Suprapubic skin (tissue), 4 donors: ENCODE data around the gene TRIM52. TPM values are rescaled to one million over a fixed set of nuclear protein-coding genes. Genes with fewer than 3 reads are reported as not detected.
A peak's percentile ranks its signal among the peaks of the same experiment; 100 is the strongest.

Source experiments
- DNase-seq, 2 donors: peaks; one replicate each; pipeline ENCODE4 v3.0.0-alpha.2; 2019; ENCODE audit warnings: low spot score in 2 of 2
- H3K27ac ChIP-seq: fragments of 200-600 bp; sonication (generic); one replicate; pipeline ENCODE4 v1.5.1; 2019
- H3K27me3 ChIP-seq: fragments of 200-600 bp; sonication (generic); one replicate; pipeline ENCODE4 v1.5.1; 2019
- H3K36me3 ChIP-seq: fragments of 200-600 bp; sonication (generic); one replicate; pipeline ENCODE4 v1.5.1; 2019
- H3K4me1 ChIP-seq: fragments of 200-600 bp; sonication (generic); one replicate; pipeline ENCODE4 v1.5.1; 2019
- H3K4me3 ChIP-seq: fragments of 200-600 bp; sonication (generic); one replicate; pipeline ENCODE4 v1.5.1; 2019; ENCODE audit warnings: mild to moderate bottlenecking
- H3K9me3 ChIP-seq: fragments of 200-600 bp; sonication (generic); one replicate; pipeline ENCODE4 v1.5.1; 2019
- CTCF ChIP-seq, 2 donors: fragments of 200-600 bp in 1 of 2; fragments of 450-650 bp in 1 of 2; sonication (generic) in 1 of 2; IDR thresholded peaks; one replicate each; pipeline ENCODE4 v1.5.1; 2016 to 2019; ENCODE audit warnings: antibody characterized with exemption in 2 of 2, mild to moderate bottlenecking in 1 of 2, moderate library complexity in 1 of 2
- EP300 ChIP-seq: sonication (generic); formaldehyde crosslinking; IDR thresholded peaks from one replicate; pipeline ENCODE4 v1.6.1; 2017; ENCODE audit warnings: antibody characterized with exemption
- POLR2A ChIP-seq, 2 donors: fragments of 450-650 bp; IDR thresholded peaks; one replicate each; pipeline ENCODE4 v1.6.1; 2017; ENCODE audit warnings: antibody characterized with exemption in 2 of 2, mild to moderate bottlenecking in 2 of 2, moderate library complexity in 2 of 2
- POLR2AphosphoS5 ChIP-seq, 3 donors: sonication (generic); formaldehyde crosslinking; IDR thresholded peaks; one replicate each; pipeline ENCODE4 v1.6.1; 2017; ENCODE audit warnings: antibody characterized with exemption in 3 of 3
- WGBS: methylation state at CpG from one replicate; pipeline ENCODE4 v1.1.5; 2018; 5-methylcytosine and 5-hydroxymethylcytosine counted together
- total RNA-seq, 4 donors: library from RNA; depleted of rRNA; stranded (reverse); fragments of >200 nt; gene quantifications; one replicate each; pipeline ENCODE4 v1.1.0, GENCODE V29; 2016

TRIM52 gene
- total RNA-seq, 4 donors from 2014 or later = 6.7 to 15.4 (median 10.1) TPM

- H3K9me3 ChIP-seq = no peaks in the 10 kb centered on the region
- peak overlapping the region; percentile 95 for H3K27ac ChIP-seq
- TF ChIP-seq CTCF (IDR thresholded peaks at IDR 0.05) = no peak
- no peak for TF ChIP-seq POLR2AphosphoS5 (IDR thresholded peaks at IDR 0.05)
- TF ChIP-seq POLR2A (IDR thresholded peaks at IDR 0.05) = no peak
- TF ChIP-seq EP300 = no peak
- H3K4me1 ChIP-seq = peaks cover 21% of the 10 kb centered on the region
- WGBS = 2% methylated on average over 24 of the region's 31 CpGs
- no peaks in the 10 kb centered on the region for H3K36me3 ChIP-seq
- DNase-seq = peak in 1 of 2 donors; percentile 86
- H3K4me3 ChIP-seq = peak overlapping the region; percentile 83
- H3K27me3 ChIP-seq = no peaks in the 10 kb centered on the region
Observed at GRCh38 chr5:181223729-181224389, 37.1 kb downstream of the TRIM52 start.

GRCh38 chr5:181223058-181223728 lies 37.8 kb downstream of the TRIM52 start, which contains the start of gene TRIM41:
Gene TRIM41 (plus strand): TSS chr5:181223281. CDS start chr5:181224000, 719 bp downstream.
- Histone ChIP-seq H3K27me3 (no peaks in the 10 kb centered on the region), H3K9me3 (no peaks in the 10 kb centered on the region), H3K27ac (peak within 1 kb of the TSS; percentile 95), H3K4me3 (peak within 1 kb of the TSS; percentile 83), H3K36me3 (no peaks in the 10 kb centered on the region), H3K4me1 (peaks cover 25% of the 10 kb centered on the region)
- DNase-seq = peak; percentile 100
- under 1% methylated on average over 17 of the region's 59 CpGs for WGBS
- TF ChIP-seq POLR2A (IDR thresholded peaks at IDR 0.05) (peak; percentile 93 to 96), POLR2AphosphoS5 (IDR thresholded peaks at IDR 0.05) (peak; percentile 81 to 85 (median 83)), EP300 (no peak)

- no peak for TF ChIP-seq POLR2A (IDR thresholded peaks at IDR 0.05)
- no peak for TF ChIP-seq POLR2AphosphoS5 (IDR thresholded peaks at IDR 0.05)
- TF ChIP-seq CTCF (IDR thresholded peaks at IDR 0.05) = no peak
- no peak for TF ChIP-seq EP300
- H3K4me3 ChIP-seq = peak overlapping the region; percentile 83
- no peaks in the 10 kb centered on the region for H3K36me3 ChIP-seq
- H3K4me1 ChIP-seq = peaks cover 31% of the 10 kb centered on the region
- H3K9me3 ChIP-seq = no peaks in the 10 kb centered on the region
- under 1% methylated on average over 17 of the region's 18 CpGs for WGBS
- no peaks in the 10 kb centered on the region for H3K27me3 ChIP-seq
- H3K27ac ChIP-seq = peak overlapping the region; percentile 95
- peak in 1 of 2 donors; percentile 89 for DNase-seq
Observed at GRCh38 chr5:181222630-181223057, 38.3 kb downstream of the TRIM52 start.

GRCh38 chr5:181221792-181222629 lies 38.9 kb downstream of the TRIM52 start:
- DNase-seq = peak; percentile 96 to 98
- Histone ChIP-seq H3K27me3 (no peaks in the 10 kb centered on the region), H3K4me3 (peak overlapping the region; percentile 83), H3K4me1 (peaks cover 37% of the 10 kb centered on the region), H3K9me3 (no peaks in the 10 kb centered on the region), H3K36me3 (no peaks in the 10 kb centered on the region), H3K27ac (peak overlapping the region; percentile 95)
- no peak for TF ChIP-seq CTCF (IDR thresholded peaks at IDR 0.05)
- peak in 1 of 2 donors; percentile 12 for TF ChIP-seq POLR2A (IDR thresholded peaks at IDR 0.05)
- TF ChIP-seq EP300 = no peak
- peak in 2 of 3 donors; percentile 90 to 95 for TF ChIP-seq POLR2AphosphoS5 (IDR thresholded peaks at IDR 0.05)
- 9% methylated on average over 39 of the region's 50 CpGs for WGBS

- Histone ChIP-seq H3K4me3 (peak overlapping the region; percentile 83), H3K27me3 (no peaks in the 10 kb centered on the region), H3K9me3 (no peaks in the 10 kb centered on the region), H3K4me1 (peaks cover 45% of the 10 kb centered on the region), H3K27ac (no peak overlapping the region), H3K36me3 (no peaks in the 10 kb centered on the region)
- WGBS = 63% methylated on average over 27 of the region's 27 CpGs
- DNase-seq = no peak
- TF ChIP-seq POLR2A (IDR thresholded peaks at IDR 0.05) (no peak), CTCF (IDR thresholded peaks at IDR 0.05) (no peak), EP300 (no peak), POLR2AphosphoS5 (IDR thresholded peaks at IDR 0.05) (no peak)
Observed at GRCh38 chr5:181221105-181221791, 39.7 kb downstream of the TRIM52 start.
